Neutrophil (primary cell): ENCODE data around the gene OR51E1.

Experiments
- H3K27ac ChIP-seq: fragments of 200-600 bp; sonication (generic); 2 replicates; pipeline ENCODE4 v1.5.1; 2016; ENCODE audit warnings: mild to moderate bottlenecking, moderate library complexity
- H3K27me3 ChIP-seq: fragments of 200-600 bp; sonication (generic); 2 replicates; pipeline ENCODE4 v1.6.0; 2016; ENCODE audit warnings: mild to moderate bottlenecking
- H3K36me3 ChIP-seq: fragments of 200-600 bp; sonication (generic); 2 replicates; pipeline ENCODE4 v1.5.1; 2017
- H3K4me1 ChIP-seq, 2 experiments: fragments of 200-600 bp in 1 of 2; sonication (generic) in 1 of 2; 1 replicate in 1 of 2; 2 replicates in 1 of 2; pipeline versions ENCODE4 v1.5.1 to v1.6.1; 2013 to 2016; ENCODE audit warnings: low read depth in 1 of 2, low read length in 1 of 2, mild to moderate bottlenecking in 1 of 2, moderate library complexity in 1 of 2; ENCODE audit not compliant: control insufficient read depth in 1 of 2, insufficient read depth in 1 of 2
- H3K4me3 ChIP-seq, 2 experiments: fragments of 200-600 bp in 1 of 2; sonication (generic) in 1 of 2; 1 replicate in 1 of 2; 2 replicates in 1 of 2; pipeline ENCODE4 v1.5.1; 2013 to 2016; ENCODE audit warnings: low read depth in 1 of 2, low read length in 1 of 2, mild to moderate bottlenecking in 1 of 2, moderate library complexity in 1 of 2
- H3K9me3 ChIP-seq: fragments of 200-600 bp; sonication (generic); 2 replicates; pipeline ENCODE4 v1.5.1; 2016
- CTCF ChIP-seq: fragments of 200-600 bp; sonication (generic); IDR thresholded peaks from 2 replicates; pipeline ENCODE4 v1.5.1; 2016; ENCODE audit warnings: antibody characterized with exemption

OR51E1 gene

GRCh38 chr11:4665424-4665823, 21.6 kb downstream of the OR51E1 start:
- Histone ChIP-seq H3K27me3 (no peaks in the 10 kb centered on the region), H3K27ac (no peak overlapping the region), H3K4me3 (no peak overlapping the region), H3K36me3 (no peaks in the 10 kb centered on the region), H3K9me3 (no peaks in the 10 kb centered on the region), H3K4me1 (no peaks in the 10 kb centered on the region)
- TF ChIP-seq CTCF = no peak

- no peak overlapping the region for H3K4me3 ChIP-seq
- no peak overlapping the region for H3K27ac ChIP-seq
- no peaks in the 10 kb centered on the region for H3K4me1 ChIP-seq
- no peaks in the 10 kb centered on the region for H3K36me3 ChIP-seq
- TF ChIP-seq CTCF = no peak
- no peaks in the 10 kb centered on the region for H3K27me3 ChIP-seq
- H3K9me3 ChIP-seq = no peaks in the 10 kb centered on the region
These were observed 28.0 kb downstream of the OR51E1 start for GRCh38 chr11:4671741-4672140.

- no peaks in the 10 kb centered on the region for H3K27me3 ChIP-seq
- no peaks in the 10 kb centered on the region for H3K9me3 ChIP-seq
- no peak for TF ChIP-seq CTCF
- H3K27ac ChIP-seq = no peak overlapping the region
- H3K4me1 ChIP-seq = no peaks in the 10 kb centered on the region
- H3K4me3 ChIP-seq = no peak overlapping the region
- no peaks in the 10 kb centered on the region for H3K36me3 ChIP-seq
These were observed 28.7 kb downstream of the OR51E1 start for GRCh38 chr11:4672470-4672869.

- H3K4me3 ChIP-seq = no peak overlapping the region
- no peaks in the 10 kb centered on the region for H3K9me3 ChIP-seq
- TF ChIP-seq CTCF = no peak
- no peaks in the 10 kb centered on the region for H3K36me3 ChIP-seq
- H3K27me3 ChIP-seq = no peaks in the 10 kb centered on the region
- H3K4me1 ChIP-seq = no peaks in the 10 kb centered on the region
- no peak overlapping the region for H3K27ac ChIP-seq
These were observed 30.0 kb downstream of the OR51E1 start for GRCh38 chr11:4673781-4674180.

GRCh38 chr11:4677948-4678347, 34.2 kb downstream of the OR51E1 start:
- Histone ChIP-seq H3K27ac (no peak overlapping the region), H3K4me3 (no peak overlapping the region), H3K36me3 (no peaks in the 10 kb centered on the region), H3K9me3 (no peaks in the 10 kb centered on the region), H3K4me1 (no peaks in the 10 kb centered on the region), H3K27me3 (no peaks in the 10 kb centered on the region)
- TF ChIP-seq CTCF = no peak

GRCh38 chr11:4680341-4680740, 36.6 kb downstream of the OR51E1 start:
- H3K27ac ChIP-seq = no peak overlapping the region
- H3K27me3 ChIP-seq = no peaks in the 10 kb centered on the region
- no peaks in the 10 kb centered on the region for H3K9me3 ChIP-seq
- H3K4me1 ChIP-seq = no peaks in the 10 kb centered on the region
- TF ChIP-seq CTCF = no peak
- H3K4me3 ChIP-seq = no peak overlapping the region
- no peaks in the 10 kb centered on the region for H3K36me3 ChIP-seq
